Measurements from ENCODE around the gene SSH2. TPM values are rescaled to one million over a fixed set of nuclear protein-coding genes. Genes with fewer than 3 reads are reported as not detected.

Gene SSH2
- total RNA-seq, 1 donor from 2014 or later: 37.6 TPM

- intact Hi-C loops (cut with DNase I): no loop called here
- TF ChIP-seq POLR2AphosphoS5 (IDR thresholded peaks at IDR 0.05; ENCODE audit: insufficient read depth in 1 of 2, low read depth in 1 of 2) (no peak), POLR2A (IDR thresholded peaks at IDR 0.05) (no peak), CTCF (IDR thresholded peaks at IDR 0.05) (no peak)
- H3K4me1 ChIP-seq: peaks cover 34% of the 10 kb centered on the region
- H3K27me3 ChIP-seq: no peaks in the 10 kb centered on the region
- H3K27ac ChIP-seq: no peak overlapping the region
- no peaks in the 10 kb centered on the region for H3K36me3 ChIP-seq
- H3K9me3 ChIP-seq: no peaks in the 10 kb centered on the region
- DNase-seq (ENCODE audit: extremely low spot score in 2 of 2): no peak
- H3K4me3 ChIP-seq: no peak overlapping the region
Observed at GRCh38 chr17:29611351-29612093, 318.5 kb downstream of the SSH2 start.

GRCh38 chr17:29610395-29610794, 319.6 kb downstream of the SSH2 start:
- no peaks in the 10 kb centered on the region for H3K36me3 ChIP-seq
- DNase-seq (ENCODE audit: extremely low spot score in 2 of 2): no peak
- intact Hi-C loops (cut with DNase I): no loop called here

GRCh38 chr17:29608986-29609385, 321.0 kb downstream of the SSH2 start:
- H3K27me3 ChIP-seq: no peaks in the 10 kb centered on the region
- H3K4me1 ChIP-seq: peaks cover 11% of the 10 kb centered on the region
- no peak for TF ChIP-seq POLR2AphosphoS5 (IDR thresholded peaks at IDR 0.05; ENCODE audit: insufficient read depth in 1 of 2, low read depth in 1 of 2)
- TF ChIP-seq CTCF (IDR thresholded peaks at IDR 0.05): no peak
- no peak for TF ChIP-seq POLR2A (IDR thresholded peaks at IDR 0.05)
- H3K9me3 ChIP-seq: no peaks in the 10 kb centered on the region
- no peak overlapping the region for H3K4me3 ChIP-seq
- no peak for DNase-seq (ENCODE audit: extremely low spot score in 2 of 2)
- no peak overlapping the region for H3K27ac ChIP-seq
- intact Hi-C loops (cut with DNase I): no loop called here
- no peaks in the 10 kb centered on the region for H3K36me3 ChIP-seq

More at GRCh38 chr17:29610395-29610794, 319.6 kb downstream of the SSH2 start:
- Histone ChIP-seq H3K4me1 (peaks cover 25% of the 10 kb centered on the region), H3K27ac (no peak overlapping the region), H3K4me3 (no peak overlapping the region), H3K27me3 (no peaks in the 10 kb centered on the region), H3K9me3 (no peaks in the 10 kb centered on the region)
- TF ChIP-seq POLR2A (IDR thresholded peaks at IDR 0.05): no peak
- TF ChIP-seq POLR2AphosphoS5 (IDR thresholded peaks at IDR 0.05; ENCODE audit: insufficient read depth in 1 of 2, low read depth in 1 of 2): no peak
- no peak for TF ChIP-seq CTCF (IDR thresholded peaks at IDR 0.05)

GRCh38 chr17:29607557-29608195, 322.4 kb downstream of the SSH2 start:
- H3K27me3 ChIP-seq: no peaks in the 10 kb centered on the region
- DNase-seq (ENCODE audit: extremely low spot score in 2 of 2): no peak
- H3K9me3 ChIP-seq: no peaks in the 10 kb centered on the region
- H3K4me3 ChIP-seq: no peak overlapping the region
- H3K36me3 ChIP-seq: no peaks in the 10 kb centered on the region
- no peaks in the 10 kb centered on the region for H3K4me1 ChIP-seq
- TF ChIP-seq POLR2A (IDR thresholded peaks at IDR 0.05): no peak
- no peak for TF ChIP-seq CTCF (IDR thresholded peaks at IDR 0.05)
- no peak for TF ChIP-seq POLR2AphosphoS5 (IDR thresholded peaks at IDR 0.05; ENCODE audit: insufficient read depth in 1 of 2, low read depth in 1 of 2)
- intact Hi-C loops (cut with DNase I): no loop called here
- H3K27ac ChIP-seq: no peak overlapping the region
